Hepatic stellate cell (primary cell): ENCODE data around the gene RAP1GAP.
A peak's percentile ranks its signal among the peaks of the same experiment; 100 is the strongest.

Experiments
- DNase-seq: peaks from one replicate; pipeline ENCODE4 v3.0.0; 2011; ENCODE audit warnings: low spot score

Gene RAP1GAP

DNA sequence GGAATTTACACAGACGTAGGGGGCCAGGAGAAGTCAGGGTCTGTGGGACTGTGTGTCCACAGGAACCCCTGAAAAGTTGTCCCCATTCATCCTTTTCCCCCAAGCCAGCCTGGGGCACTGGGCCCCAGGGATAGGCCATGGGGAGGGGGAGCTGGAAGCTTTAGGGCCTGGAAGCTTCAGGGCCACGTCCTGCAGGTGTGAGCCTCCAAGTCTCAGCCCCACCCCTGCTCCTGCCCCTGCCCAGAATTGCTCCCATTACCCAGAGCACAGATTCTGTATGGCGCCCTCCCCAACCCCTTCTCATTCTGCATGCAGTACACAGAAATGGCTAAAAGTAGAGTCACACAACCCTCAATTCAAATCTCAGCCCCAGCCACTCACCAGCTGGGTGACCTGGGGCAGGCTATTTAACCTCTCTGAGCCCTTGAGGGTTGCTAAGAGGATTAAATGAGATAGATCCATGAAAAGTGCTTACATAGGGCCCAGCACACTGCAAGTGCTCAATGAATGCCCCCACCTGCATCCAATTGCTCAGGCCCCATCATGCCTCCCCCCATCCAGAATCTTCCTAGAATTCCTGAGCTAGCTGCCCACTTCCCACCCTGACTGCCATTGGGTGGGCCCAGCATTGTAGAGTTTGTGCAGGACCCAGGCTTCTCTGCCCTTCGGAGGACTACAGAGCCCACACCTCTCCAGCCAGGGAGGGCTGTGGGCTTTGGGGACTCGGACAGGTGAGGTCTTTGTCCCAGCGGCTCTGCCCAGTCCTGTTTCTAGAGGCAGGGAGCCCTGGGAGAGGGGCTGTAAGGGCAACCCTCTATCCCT, 6.5 kb downstream of the RAP1GAP start:
- no peak for DNase-seq

DNA sequence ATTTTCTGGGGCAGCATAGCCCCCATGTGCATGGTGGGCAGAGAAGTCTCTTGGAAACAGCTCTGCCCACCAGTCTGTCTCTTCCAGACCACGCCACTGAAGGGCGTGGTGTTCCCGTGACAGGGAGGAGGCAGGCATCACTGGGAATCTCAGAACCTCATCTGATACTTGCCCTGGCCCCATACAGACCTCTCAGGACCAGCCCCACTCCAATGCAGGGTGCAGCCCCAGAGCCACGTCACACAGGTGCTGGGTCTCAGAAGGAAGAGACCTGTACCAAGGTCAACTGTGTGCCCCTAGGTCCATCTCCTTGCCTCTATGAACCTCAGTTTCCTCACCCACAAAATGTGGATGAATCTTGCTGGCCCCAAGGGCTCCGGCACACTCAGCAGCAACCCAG, 7.3 kb downstream of the RAP1GAP start:
- DNase-seq = no peak

DNA sequence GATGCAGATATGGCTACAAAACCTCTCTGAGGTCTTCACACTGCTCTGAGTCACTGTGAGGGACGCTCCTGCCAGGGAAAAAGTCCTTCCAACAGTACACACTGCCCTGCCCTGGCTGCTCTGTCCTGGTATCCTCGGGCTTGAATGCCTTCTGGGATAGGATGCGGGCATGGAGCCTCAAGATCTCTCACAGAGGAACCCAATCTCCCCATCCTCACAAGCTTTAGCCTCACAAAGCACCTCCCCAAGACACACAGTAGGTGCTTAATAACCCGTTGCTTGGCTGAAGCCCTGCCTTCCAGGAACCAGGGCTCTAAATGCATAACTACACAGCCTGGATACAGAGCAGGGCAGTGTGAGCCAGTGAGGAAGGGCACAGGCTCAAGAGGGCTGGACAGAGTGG, 9.2 kb downstream of the RAP1GAP start:
- no peak for DNase-seq

GRCh38 chr1:21659099-21659923, 9.8 kb downstream of the RAP1GAP start:
- peak; percentile 91 for DNase-seq

DNA sequence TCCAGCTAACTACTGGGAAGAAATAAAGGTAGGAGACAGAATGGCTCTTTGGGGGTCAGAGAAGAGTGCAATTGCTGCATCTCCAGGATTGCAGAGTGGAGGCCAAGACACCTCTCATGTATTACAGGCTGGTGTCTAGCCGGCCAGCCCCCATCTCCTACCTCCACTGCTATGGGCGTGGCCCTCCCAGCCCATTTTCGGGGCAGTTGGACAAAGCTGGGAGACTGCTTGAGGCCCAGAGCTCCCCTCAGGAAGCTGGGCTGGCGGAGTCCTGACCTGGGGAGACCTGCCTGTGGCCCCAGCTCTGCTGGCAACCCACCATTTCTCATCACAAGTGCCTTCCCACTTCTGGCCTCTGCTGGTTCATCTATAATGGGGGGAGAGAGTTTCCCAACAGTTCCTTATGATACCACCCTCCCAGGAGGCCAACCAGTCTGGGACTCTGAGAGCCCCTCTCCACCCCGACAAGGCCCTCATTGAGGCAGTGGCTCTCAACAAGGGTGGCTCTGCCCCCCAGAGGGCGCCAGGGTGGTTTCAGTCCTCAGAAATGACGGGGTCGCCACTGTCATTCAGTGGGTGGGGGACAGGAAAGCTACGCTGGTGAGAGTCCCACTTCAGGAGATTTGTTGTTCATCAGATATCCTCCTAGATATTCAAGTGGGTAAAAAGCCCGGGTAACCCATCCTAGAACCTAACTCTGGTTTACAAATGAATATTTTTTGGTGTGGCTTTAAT, 11.5 kb downstream of the RAP1GAP start:
- DNase-seq = no peak

DNA sequence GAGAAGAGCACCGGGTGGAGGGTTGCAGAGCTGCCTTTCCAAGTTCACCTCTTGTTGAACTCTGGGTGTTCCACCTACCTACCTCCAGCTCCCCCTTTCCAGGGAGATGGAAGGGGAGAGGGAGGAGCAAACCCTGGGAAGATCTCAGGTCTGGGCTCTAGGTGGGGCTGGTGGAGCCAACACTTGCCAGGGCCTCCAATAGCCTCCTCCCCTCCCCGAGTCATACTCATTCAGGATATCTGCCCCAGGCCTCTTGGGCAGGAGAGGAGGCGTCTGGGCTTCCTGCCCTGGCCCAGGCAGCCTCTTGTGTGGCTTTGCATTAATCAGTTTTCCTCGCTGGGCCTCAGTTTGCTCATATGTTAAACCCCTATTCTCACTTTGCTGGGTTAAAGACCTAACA, 13.4 kb downstream of the RAP1GAP start:
- no peak for DNase-seq

DNA sequence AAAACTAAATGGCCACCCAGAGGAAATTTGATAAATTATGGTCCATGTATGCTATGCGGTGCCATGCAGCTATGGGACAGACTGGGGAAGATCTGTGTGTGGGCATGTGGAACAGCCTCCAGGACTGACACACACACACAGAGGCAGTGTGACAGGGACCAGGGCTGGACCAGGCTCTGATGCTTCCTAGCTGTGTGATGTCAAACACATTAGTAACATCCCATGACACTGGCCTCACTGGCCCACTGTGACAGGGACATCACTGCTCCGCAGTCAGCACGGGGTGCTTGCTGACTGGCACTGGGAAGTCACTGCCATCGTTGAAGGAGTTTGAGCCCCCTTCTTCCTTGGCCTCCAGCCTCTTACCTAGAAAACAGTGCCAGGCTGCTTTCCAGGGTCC, 13.9 kb downstream of the RAP1GAP start:
- DNase-seq = no peak

DNA sequence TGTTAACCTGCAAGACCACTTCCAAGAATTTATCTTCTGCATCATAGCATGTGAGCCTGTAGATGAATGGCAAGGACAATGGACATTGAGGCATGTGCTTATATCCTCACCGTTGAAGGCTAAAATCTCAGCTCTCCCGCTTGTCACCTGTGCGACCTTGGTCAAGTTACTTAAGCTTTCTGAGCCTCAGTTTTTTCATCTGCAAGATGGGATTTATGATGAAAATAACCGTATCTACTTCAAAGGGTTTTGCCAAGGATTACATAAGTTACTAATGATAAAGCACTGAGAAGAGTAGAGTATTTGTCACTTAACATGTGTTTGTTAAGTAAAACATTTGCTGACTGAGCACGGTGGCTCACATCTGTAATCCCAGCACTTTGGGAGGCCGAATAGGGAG, 14.9 kb downstream of the RAP1GAP start:
- no peak for DNase-seq

- no peak for DNase-seq
Observed at GRCh38 chr1:21653744-21654100, 15.4 kb downstream of the RAP1GAP start.

DNA sequence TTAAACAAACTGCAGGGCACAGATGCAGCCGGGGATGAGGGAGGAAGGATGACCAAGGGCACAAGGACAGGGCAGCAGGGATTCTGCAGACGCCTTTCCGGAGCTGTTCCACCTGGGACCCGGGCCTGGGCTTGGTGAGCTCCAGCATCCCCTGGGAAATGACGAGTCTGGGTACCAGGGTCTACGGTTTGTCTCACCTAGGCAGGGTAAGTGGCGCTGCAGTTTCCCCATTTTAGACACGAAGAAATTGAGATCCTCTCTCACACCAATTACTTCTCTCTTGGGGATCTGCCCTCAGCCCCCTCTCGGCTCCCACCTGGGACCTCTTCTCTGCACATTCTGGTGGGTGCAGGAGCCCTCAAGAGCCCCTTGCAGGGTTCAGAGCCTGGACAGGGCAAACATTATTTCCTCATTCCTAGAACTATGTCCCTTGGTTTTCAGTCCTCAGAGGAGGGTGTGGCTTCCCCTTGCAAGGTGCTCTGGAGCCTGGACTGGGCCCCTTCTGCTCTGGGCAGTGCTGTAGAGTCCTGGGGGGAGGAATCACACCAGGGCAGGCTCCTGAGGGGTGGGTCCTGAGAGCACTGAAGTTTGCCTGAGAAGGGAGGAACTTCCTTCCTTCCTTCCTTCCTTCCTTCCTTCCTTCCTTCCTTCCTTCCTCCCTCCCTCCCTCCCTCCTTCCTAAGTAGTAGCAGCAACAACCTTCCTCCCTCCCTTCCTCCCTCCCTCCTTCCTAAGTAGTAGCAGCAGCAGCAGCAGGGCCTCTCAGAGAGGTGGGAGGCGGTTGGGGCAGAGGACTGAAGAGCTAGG, 16.0 kb downstream of the RAP1GAP start:
- no peak for DNase-seq

- no peak for DNase-seq
Observed at GRCh38 chr1:21652101-21652936, 16.8 kb downstream of the RAP1GAP start.

GRCh38 chr1:21651214-21652042, 17.7 kb downstream of the RAP1GAP start:
- DNase-seq = no peak

DNA sequence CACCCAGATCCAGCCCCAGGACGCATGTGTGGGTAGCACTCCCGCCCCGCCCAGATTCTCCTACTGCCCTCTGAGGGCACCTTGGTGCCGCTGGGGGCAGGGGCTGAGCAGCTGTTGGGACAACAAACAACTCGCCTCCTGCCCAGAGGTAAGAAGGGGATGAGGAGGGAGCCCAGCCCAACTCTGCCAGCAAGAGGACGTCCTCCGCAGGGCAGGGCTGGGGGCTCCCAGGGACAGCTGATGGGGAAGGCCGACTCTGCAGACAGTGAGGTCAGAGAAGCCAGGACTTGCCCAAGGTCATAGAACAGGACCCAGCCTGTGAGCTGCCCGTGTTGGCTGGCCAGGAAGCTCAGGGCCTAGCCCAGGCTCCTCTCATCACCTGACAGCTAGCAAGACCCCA, 18.8 kb downstream of the RAP1GAP start:
- DNase-seq = no peak

DNA sequence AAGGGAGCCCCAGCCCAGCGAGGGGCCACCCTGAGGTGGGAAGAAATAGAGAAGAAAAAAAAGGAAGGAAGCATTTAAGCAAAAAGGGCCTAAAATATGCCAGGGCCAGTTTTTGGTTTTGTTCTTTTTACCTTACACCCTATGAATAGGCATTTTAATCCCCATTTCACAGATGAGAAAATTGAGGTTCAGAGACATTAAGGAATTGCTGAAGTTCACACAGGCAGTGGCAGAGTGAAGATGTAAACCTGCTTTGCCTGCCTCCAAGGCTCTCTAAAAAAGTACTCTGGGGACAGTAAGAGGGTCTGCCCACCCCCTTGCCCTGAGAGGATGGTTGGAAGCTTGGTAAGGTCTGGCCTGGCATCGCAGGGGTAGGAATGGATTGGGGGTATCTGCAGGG, 19.8 kb downstream of the RAP1GAP start:
- no peak for DNase-seq

GRCh38 chr1:21648791-21649190, 20.4 kb downstream of the RAP1GAP start:
- no peak for DNase-seq

DNA sequence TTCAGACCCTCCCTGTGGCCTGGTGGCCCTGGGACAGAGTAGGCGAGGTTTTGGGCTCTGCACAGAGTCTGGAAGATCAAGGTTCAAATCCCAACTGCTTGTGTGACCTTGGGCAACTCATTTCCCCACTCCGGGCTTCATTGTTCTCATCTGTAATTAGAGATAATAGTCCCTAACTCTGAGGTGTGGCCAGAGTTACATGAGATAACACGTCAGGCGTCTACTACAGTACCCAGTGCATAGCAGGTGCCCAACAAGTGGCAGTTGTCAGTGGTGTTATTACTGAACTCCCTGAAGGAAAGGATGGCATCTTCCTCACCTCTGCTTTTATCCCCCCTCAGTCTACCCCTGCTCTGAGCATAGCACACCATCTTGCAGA, 20.8 kb downstream of the RAP1GAP start:
- DNase-seq = no peak

- DNase-seq = peak; percentile 82
Observed at GRCh38 chr1:21647431-21648351, 21.5 kb downstream of the RAP1GAP start.

DNA sequence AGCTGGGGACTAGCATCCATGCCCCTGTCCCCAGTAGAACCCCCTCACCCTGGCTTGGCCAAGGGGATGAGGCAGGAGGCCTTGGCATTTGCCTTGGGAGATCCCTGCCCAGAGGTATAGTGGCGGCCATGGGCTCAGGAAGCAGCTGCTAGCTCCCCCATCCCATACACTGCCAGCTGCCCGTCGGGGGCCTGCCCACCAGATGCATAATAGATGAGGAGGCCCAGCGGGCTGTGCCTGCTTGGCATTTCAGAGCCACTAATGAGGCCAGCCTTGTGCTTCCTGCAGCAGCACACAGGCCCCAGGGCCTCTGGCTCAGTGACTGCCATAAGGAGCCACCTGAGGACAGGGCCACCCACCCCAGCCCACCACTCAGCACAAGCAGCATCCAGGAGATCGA, 23.6 kb downstream of the RAP1GAP start:
- DNase-seq = no peak

- no peak for DNase-seq
Observed at GRCh38 chr1:21644906-21645305, 24.3 kb downstream of the RAP1GAP start.
